ENCODE measurements around the gene ITGB1.
"Not testable (repeated sequence)": the region's sequence is repeated elsewhere in the genome, so short reads cannot be mapped to it uniquely, and the experiment has no call there.

The ITGB1 gene

GRCh38 chr10:32931593-32931992 lies 26.4 kb downstream of the ITGB1 start:
- DNase-seq, result no peak

GRCh38 chr10:32930036-32930435 lies 28.0 kb downstream of the ITGB1 start:
- no peak for DNase-seq

GRCh38 chr10:32929634-32930033 lies 28.4 kb downstream of the ITGB1 start:
- no peak for DNase-seq

GRCh38 chr10:32927750-32928149 lies 30.3 kb downstream of the ITGB1 start:
- DNase-seq, result no peak

GRCh38 chr10:32923849-32924248 lies 34.2 kb downstream of the ITGB1 start:
- DNase-seq, result no peak

- no peak for DNase-seq
Observed at GRCh38 chr10:32923134-32923533, 34.9 kb downstream of the ITGB1 start.

- DNase-seq, result no peak
Observed at GRCh38 chr10:32922170-32922569, 35.9 kb downstream of the ITGB1 start.

- not testable (repeated sequence) for DNase-seq
Observed at GRCh38 chr10:32917817-32918216, 40.2 kb downstream of the ITGB1 start.

GRCh38 chr10:32911285-32912016 lies 46.6 kb downstream of the ITGB1 start:
- no peak for DNase-seq

- not testable (repeated sequence) for DNase-seq
Observed at GRCh38 chr10:32909970-32910369, 48.1 kb downstream of the ITGB1 start.

- DNase-seq, result no peak
Observed at GRCh38 chr10:32909456-32909855, 48.6 kb downstream of the ITGB1 start.

- no peak for DNase-seq
Observed at GRCh38 chr10:32906595-32906994, 51.4 kb downstream of the ITGB1 start.

GRCh38 chr10:32905466-32905865 lies 52.6 kb downstream of the ITGB1 start:
- DNase-seq, result no peak

GRCh38 chr10:32901815-32902214 lies 56.2 kb downstream of the ITGB1 start:
- DNase-seq, result no peak

GRCh38 chr10:32895200-32895968 lies 62.6 kb downstream of the ITGB1 start:
- not testable (repeated sequence) for DNase-seq

GRCh38 chr10:32893916-32894664 lies 63.9 kb downstream of the ITGB1 start:
- no peak for DNase-seq

GRCh38 chr10:32893434-32893833 lies 64.6 kb downstream of the ITGB1 start:
- DNase-seq, result no peak

- no peak for DNase-seq
Observed at GRCh38 chr10:32891261-32891660, 66.8 kb downstream of the ITGB1 start.

- no peak for DNase-seq
Observed at GRCh38 chr10:32890444-32890843, 67.6 kb downstream of the ITGB1 start.

- no peak for DNase-seq
Observed at GRCh38 chr10:32889631-32890212, 68.3 kb downstream of the ITGB1 start.

- no peak for DNase-seq
Observed at GRCh38 chr10:32888161-32888927, 69.7 kb downstream of the ITGB1 start.

GRCh38 chr10:32887481-32887880 lies 70.5 kb downstream of the ITGB1 start:
- DNase-seq, result no peak
